Mucosa of descending colon (tissue), 3 donors: ENCODE results near the gene GFOD1. TPM values are rescaled to one million over a fixed set of nuclear protein-coding genes. Genes with fewer than 3 reads are reported as not detected.
"Not testable (repeated sequence)": the region's sequence is repeated elsewhere in the genome, so short reads cannot be mapped to it uniquely, and the experiment has no call there.

Source experiments
- ATAC-seq: fragments of 200-7000 bp; cut with Tn5 transposase; one replicate; pipeline ENCODE4 v1.9.1; 2020; ENCODE audit warnings: mild to moderate bottlenecking, moderate library complexity
- DNase-seq, 3 donors: peaks; one replicate each; pipeline ENCODE4 v3.0.0-alpha.2; 2020
- H3K36me3 ChIP-seq: fragments of 200-600 bp; one replicate; pipeline ENCODE4 v1.8.0; 2021; ENCODE audit warnings: low read depth, mild to moderate bottlenecking
- H3K4me1 ChIP-seq: fragments of 200-600 bp; one replicate; pipeline ENCODE4 v1.8.0; 2021; ENCODE audit warnings: low read depth, mild to moderate bottlenecking
- H3K4me3 ChIP-seq: fragments of 200-600 bp; one replicate; pipeline ENCODE4 v1.8.0; 2021; ENCODE audit warnings: mild to moderate bottlenecking
- H3K9me3 ChIP-seq: fragments of 200-600 bp; one replicate; pipeline ENCODE4 v1.8.0; 2021; ENCODE audit warnings: mild to moderate bottlenecking
- intact Hi-C, 2 donors: fragments of 100-400 bp; cut with DNase I in 1 of 2; cut with micrococcal nuclease in 1 of 2; formaldehyde crosslinking; loops; one replicate each; pipeline versions ENCODE4 v1.11.0 to v1.11.1; 2022; cut with DNase I, micrococcal nuclease
- total RNA-seq, 3 donors: library from RNA; stranded (reverse); fragmentation: NEBNext Ultra II Directional in 2 of 3; extraction: Animal tissue kit (Norgen Biotek cat#: 25700) in 2 of 3; gene quantifications; one replicate each; pipeline versions ENCODE4 v1.2.1 to v1.2.4, GENCODE V29; 2021 to 2023
- TF ChIP-seq, protein P1 (sequence below): fragments of 200-600 bp; IDR thresholded peaks from one replicate; pipeline ENCODE4 v1.8.0; 2022; ENCODE audit warnings: antibody characterized with exemption, mild to moderate bottlenecking
- donor health status: DM: no; HTN: no; CAD: no; lungs with moderate emphysema.
- donor health status: DM: no; HTN: no; CAD: no.
- donor health status: DM: no; HTN: yes; CAD: no.

Gene GFOD1
- total RNA-seq, 3 donors from 2014 or later, result 10.4 to 22.4 (median 13.2) TPM

DNA sequence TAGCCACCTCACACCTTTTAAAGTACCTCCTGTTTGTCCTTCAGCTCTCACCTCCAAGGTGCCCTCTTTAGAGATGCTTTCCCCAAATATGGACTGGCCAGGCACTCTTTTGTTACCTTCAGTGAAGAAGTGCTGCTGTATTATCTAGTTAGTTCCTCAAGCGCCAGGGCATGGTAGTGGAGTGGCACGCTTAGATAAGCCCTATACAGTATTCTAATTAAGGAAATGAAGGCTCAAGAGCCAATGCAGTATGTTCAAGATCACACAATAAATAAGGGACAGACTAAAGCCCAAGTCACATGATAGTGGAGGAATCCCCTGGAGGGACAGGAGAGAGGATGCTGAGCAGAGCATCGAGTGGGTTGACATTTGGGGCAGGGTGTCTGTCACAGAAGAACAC lies 28.5 kb upstream of the GFOD1 start:
- Histone ChIP-seq H3K4me3 (no peak overlapping the region), H3K4me1 (peaks cover 9% of the 10 kb centered on the region), H3K36me3 (no peaks in the 10 kb centered on the region), H3K9me3 (no peaks in the 10 kb centered on the region)
- TF ChIP-seq, protein P1, sequence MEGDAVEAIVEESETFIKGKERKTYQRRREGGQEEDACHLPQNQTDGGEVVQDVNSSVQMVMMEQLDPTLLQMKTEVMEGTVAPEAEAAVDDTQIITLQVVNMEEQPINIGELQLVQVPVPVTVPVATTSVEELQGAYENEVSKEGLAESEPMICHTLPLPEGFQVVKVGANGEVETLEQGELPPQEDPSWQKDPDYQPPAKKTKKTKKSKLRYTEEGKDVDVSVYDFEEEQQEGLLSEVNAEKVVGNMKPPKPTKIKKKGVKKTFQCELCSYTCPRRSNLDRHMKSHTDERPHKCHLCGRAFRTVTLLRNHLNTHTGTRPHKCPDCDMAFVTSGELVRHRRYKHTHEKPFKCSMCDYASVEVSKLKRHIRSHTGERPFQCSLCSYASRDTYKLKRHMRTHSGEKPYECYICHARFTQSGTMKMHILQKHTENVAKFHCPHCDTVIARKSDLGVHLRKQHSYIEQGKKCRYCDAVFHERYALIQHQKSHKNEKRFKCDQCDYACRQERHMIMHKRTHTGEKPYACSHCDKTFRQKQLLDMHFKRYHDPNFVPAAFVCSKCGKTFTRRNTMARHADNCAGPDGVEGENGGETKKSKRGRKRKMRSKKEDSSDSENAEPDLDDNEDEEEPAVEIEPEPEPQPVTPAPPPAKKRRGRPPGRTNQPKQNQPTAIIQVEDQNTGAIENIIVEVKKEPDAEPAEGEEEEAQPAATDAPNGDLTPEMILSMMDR, result no peak
- intact Hi-C loops, result no loop called here
- no peak for DNase-seq
- ATAC-seq, result no peak

DNA sequence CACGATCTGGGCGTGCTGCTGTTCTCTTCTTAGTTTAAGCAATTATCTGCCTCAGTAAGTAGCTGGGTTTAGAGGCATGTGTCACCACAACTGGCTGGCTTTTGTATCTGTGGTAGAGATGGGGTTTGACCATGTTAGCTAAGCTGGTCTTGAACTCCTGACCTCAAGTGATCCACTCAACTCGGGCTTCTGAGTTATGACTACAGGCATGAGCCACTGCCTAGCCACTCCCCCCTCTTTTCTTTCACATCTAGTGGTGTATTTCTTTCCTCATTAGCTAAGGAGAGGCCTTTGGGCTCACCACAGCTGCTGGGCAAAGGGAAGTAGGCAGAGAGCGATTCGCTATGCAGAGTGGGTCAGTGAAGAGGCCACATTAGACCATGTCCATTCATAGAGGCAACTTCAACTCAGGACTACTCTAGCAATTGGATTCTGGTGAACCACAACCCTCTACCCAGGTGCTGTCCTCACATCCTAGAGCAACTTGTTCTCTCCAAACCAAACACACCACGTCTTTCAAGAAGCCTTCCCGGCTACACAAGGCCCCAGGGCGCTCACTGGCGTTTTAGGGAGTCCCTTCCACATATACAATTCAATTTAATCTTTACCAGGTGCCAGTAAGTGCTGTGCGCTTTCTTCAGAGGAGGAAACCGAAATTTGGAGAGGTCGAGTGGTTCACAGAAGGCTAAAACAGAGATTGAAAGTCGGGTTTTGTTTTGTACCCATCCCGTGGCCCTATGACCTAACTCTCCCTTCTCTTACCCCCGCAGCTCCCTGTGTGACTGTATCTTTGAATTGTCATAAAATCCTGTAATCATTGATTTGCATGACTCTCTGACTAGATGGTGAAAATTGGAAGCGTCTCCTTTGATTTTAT lies 26.5 kb upstream of the GFOD1 start:
- DNase-seq, result no peak
- H3K4me1 ChIP-seq, result peaks cover 12% of the 10 kb centered on the region
- H3K36me3 ChIP-seq, result no peaks in the 10 kb centered on the region
- H3K9me3 ChIP-seq, result no peaks in the 10 kb centered on the region
- TF ChIP-seq, protein P1, result no peak
- intact Hi-C loops, result no loop called here
- ATAC-seq, result peak; percentile 33
- H3K4me3 ChIP-seq, result no peak overlapping the region

DNA sequence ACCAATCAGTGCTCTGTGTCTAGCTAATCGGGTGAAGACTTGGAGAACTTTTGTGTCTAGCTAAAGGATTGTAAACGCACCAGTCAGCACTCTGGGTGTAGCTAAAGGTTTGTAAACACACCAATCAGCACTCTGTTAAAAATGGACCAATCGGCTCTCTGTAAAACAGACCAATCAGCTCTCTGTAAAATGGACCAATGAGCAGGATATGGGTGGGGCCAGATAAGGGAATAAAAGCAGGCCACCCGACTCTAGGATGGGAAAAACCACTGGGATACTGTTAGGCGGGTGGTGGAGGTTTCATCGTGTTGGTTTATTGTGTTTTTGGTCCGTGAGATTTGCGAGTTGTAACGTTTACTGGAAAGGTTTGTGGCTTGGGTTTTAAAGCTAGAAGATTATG lies 25.5 kb upstream of the GFOD1 start:
- no peaks in the 10 kb centered on the region for H3K9me3 ChIP-seq
- TF ChIP-seq, protein P1, result no peak
- intact Hi-C loops, result no loop called here
- DNase-seq, result no peak
- ATAC-seq, result no peak
- H3K36me3 ChIP-seq, result no peaks in the 10 kb centered on the region
- no peak overlapping the region for H3K4me3 ChIP-seq
- H3K4me1 ChIP-seq, result peaks cover 12% of the 10 kb centered on the region

DNA sequence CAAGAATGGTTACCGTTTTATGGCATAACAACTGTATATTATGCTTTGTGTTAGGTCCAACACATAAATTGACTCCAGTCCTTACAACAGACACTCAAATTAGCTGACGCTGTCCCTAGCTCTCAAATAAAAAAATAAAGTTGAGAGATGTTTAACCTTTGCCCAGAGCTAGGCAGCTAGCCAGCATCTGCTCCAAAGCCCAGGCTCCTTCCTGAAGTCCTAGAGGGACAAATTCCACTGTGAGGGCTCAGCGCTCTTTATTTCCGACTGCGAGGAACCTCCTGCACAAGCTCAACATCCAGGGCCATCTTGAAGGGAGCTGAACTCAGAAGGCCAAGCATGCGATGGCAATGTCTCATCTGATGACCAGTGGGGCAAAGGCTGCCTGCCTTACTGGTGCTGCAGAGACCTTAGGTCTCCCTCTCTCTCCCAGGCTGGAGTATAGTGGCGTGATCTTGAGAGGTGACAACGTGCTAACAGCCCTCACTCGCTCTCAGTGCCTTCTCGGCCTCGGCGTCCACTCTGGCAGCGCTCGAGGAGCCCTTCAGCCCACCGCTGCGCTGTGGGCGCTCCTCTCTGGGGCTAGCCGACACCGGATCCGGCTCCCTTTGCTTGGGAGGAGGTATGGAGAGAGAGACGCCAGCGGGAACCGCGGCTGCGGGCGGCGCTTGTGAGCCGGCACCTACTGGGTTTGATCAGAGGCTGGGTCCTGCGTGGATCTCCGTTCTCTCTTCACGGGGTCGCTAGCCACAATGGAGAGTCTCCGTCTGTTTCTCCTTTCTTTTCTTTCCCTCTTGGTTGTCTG lies 24.7 kb upstream of the GFOD1 start:
- intact Hi-C loops, result no loop called here
- TF ChIP-seq, protein P1, result no peak
- ATAC-seq (peak; percentile 93), DNase-seq (peak; percentile 67 to 90 (median 75))
- peaks cover 12% of the 10 kb centered on the region for H3K4me1 ChIP-seq
- H3K4me3 ChIP-seq, result no peak overlapping the region
- H3K9me3 ChIP-seq, result no peaks in the 10 kb centered on the region
- H3K36me3 ChIP-seq, result no peaks in the 10 kb centered on the region

DNA sequence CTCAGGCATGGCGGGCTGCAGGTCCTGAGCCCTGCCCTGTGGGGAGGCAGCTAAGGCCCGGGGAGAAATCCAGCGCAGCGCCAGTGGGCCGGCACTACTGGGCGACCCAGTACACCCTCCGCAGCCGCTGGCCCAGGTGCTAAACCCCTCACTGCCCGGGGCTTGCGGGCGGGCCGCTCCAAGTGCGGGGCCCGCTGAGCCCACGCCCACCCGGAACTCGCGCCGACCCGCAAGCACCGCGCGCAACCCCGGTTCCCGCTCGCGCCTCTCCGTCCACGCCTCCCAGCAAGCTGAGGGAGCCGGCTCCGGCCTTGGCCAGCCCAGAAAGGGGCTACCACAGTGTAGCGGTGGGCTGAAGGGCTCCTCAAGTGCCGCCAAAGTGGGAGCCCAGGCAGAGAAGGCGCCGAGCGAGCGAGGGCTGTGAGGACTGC lies 23.8 kb upstream of the GFOD1 start:
- H3K4me3 ChIP-seq, H3K9me3 ChIP-seq, ATAC-seq, intact Hi-C loops, H3K36me3 ChIP-seq: not testable (repeated sequence)
- DNase-seq, result peak in 2 of 3 donors; percentile 51 to 56
- H3K4me1 ChIP-seq, result peaks cover 12% of the 10 kb centered on the region

DNA sequence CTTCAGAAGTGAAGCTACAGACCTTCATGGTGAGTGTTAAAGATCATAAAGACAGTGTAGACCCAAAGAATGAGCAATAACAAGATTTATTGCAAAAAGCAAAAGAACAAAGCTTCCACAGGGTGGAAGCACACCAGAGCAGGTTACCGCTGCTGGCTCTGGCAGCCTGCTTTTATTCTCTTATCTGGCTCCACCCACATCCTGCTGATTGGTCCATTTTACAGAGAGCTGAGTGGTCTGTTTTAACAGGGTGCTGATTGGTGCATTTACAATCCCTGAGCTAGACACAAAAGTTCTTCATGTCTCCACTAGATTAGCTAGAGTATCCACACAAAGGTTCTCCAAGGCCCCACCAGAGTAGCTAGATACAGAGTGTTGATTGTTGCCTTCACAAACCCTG lies 23.0 kb upstream of the GFOD1 start:
- not testable (repeated sequence) for H3K9me3 ChIP-seq, H3K4me3 ChIP-seq

More for the DNA sequence above, 23.0 kb upstream of the GFOD1 start:
- H3K36me3 ChIP-seq, ATAC-seq, DNase-seq, intact Hi-C loops: not testable (repeated sequence)
- peaks cover 12% of the 10 kb centered on the region for H3K4me1 ChIP-seq
